Thyroid gland (tissue), 4 donors: ENCODE measurements around the gene C4orf50. TPM values are rescaled to one million over a fixed set of nuclear protein-coding genes. Genes with fewer than 3 reads are reported as not detected.

Experiments used
- DNase-seq, 2 donors: peaks; one replicate each; pipeline ENCODE4 v3.0.0-alpha.2; 2019
- H3K27ac ChIP-seq, 3 donors: fragments of 200-600 bp; sonication (generic); 1 replicate in 2 of 3; 2 replicates in 1 of 3; pipeline ENCODE4 v1.5.1; 2016 to 2019; ENCODE audit warnings: mild to moderate bottlenecking in 1 of 3, moderate library complexity in 1 of 3
- H3K27me3 ChIP-seq: fragments of 200-600 bp; sonication (generic); one replicate; pipeline ENCODE4 v1.5.1; 2019
- H3K36me3 ChIP-seq, 2 donors: fragments of 200-600 bp; sonication (generic); one replicate each; pipeline ENCODE4 v1.5.1; 2016 to 2019
- H3K4me1 ChIP-seq, 2 donors: fragments of 200-600 bp; sonication (generic); one replicate each; pipeline ENCODE4 v1.5.1; 2017 to 2019
- H3K4me3 ChIP-seq, 3 donors: fragments of 200-600 bp; sonication (generic); replicated peaks in 1 of 3; 1 replicate in 2 of 3; 2 replicates in 1 of 3; pipeline ENCODE4 v1.5.1; 2016; ENCODE audit warnings: mild to moderate bottlenecking in 1 of 3
- H3K9me3 ChIP-seq: fragments of 200-600 bp; sonication (generic); one replicate; pipeline ENCODE4 v1.5.1; 2017
- POLR2A ChIP-seq, 2 donors: fragments of 450-650 bp; IDR thresholded peaks; one replicate each; pipeline ENCODE4 v1.6.1; 2017; ENCODE audit warnings: antibody characterized with exemption in 2 of 2, mild to moderate bottlenecking in 2 of 2, moderate library complexity in 1 of 2
- WGBS, 2 donors: methylation state at CpG; one replicate each; pipeline ENCODE4 v1.1.5; 2017; 5-methylcytosine and 5-hydroxymethylcytosine counted together
- intact Hi-C: fragments of 100-400 bp; cut with DNase I; formaldehyde crosslinking; loops from one replicate; pipeline ENCODE4 v1.15.1; 2023
- total RNA-seq, 4 donors: library from RNA; depleted of rRNA; stranded (reverse); fragments of >200 nt; gene quantifications; one replicate each; pipeline ENCODE4 v1.2.3, GENCODE V29; 2016
- TF ChIP-seq, protein P1 (sequence below), 6 experiments: fragments of 200-600 bp in 3 of 6; fragments of 450-650 bp in 3 of 6; sonication (generic) in 3 of 6; IDR thresholded peaks; one replicate each; pipeline ENCODE4 v1.5.1; 2016 to 2019; ENCODE audit warnings: antibody characterized with exemption in 6 of 6, mild to moderate bottlenecking in 2 of 6, inconsistent platforms in 1 of 6, moderate library complexity in 1 of 6

C4orf50 gene
- total RNA-seq, 4 donors from 2014 or later: 0.11 to 0.15 (median 0.13) TPM; not detected in 1

DNA sequence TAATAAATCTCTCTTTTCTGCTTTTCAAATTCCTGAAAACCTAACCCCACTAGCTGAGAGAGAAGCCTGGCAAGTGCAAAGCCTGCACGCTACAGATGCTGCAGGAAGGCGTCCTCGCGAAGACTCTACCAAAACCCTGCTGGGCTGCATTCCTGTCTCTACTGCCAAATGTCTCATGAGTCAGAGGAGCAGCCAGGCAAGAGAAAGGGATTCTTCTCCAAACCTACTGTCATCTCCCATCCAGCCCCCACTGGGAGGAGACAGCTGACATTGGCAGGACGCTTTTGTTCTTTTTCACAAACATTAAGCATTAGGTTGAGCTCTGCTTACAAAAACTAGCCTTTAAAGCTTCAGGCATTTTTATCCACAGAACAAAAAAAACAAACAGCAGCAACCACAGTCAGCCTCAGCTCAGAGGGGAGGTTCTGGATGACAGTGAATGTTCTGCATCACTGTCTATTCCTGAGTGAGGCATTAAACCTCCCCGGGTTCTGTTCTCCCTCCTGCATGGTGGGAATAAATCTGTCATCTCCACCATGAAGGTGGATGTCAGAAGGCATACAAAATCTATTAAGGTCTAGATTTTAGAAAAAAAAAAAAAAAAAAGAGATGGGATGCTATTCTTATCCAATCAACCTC is 143.3 kb downstream of the C4orf50 start:
- WGBS, 2 donors: 34 to 38% methylated on average over 6 of the region's 6 CpGs
- no peak overlapping the region for H3K27ac ChIP-seq
- H3K4me1 ChIP-seq: no peaks in the 10 kb centered on the region
- H3K4me3 ChIP-seq: no peak overlapping the region
- no peaks in the 10 kb centered on the region for H3K27me3 ChIP-seq
- DNase-seq: no peak
- TF ChIP-seq POLR2A (IDR thresholded peaks at IDR 0.05): no peak
- TF ChIP-seq, protein P1, sequence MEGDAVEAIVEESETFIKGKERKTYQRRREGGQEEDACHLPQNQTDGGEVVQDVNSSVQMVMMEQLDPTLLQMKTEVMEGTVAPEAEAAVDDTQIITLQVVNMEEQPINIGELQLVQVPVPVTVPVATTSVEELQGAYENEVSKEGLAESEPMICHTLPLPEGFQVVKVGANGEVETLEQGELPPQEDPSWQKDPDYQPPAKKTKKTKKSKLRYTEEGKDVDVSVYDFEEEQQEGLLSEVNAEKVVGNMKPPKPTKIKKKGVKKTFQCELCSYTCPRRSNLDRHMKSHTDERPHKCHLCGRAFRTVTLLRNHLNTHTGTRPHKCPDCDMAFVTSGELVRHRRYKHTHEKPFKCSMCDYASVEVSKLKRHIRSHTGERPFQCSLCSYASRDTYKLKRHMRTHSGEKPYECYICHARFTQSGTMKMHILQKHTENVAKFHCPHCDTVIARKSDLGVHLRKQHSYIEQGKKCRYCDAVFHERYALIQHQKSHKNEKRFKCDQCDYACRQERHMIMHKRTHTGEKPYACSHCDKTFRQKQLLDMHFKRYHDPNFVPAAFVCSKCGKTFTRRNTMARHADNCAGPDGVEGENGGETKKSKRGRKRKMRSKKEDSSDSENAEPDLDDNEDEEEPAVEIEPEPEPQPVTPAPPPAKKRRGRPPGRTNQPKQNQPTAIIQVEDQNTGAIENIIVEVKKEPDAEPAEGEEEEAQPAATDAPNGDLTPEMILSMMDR (IDR thresholded peaks at IDR 0.05): no peak
- no peaks in the 10 kb centered on the region for H3K36me3 ChIP-seq
- H3K9me3 ChIP-seq: no peaks in the 10 kb centered on the region
- intact Hi-C loops: no loop called here

- TF ChIP-seq, protein P1 (IDR thresholded peaks at IDR 0.05): no peak
- TF ChIP-seq POLR2A (IDR thresholded peaks at IDR 0.05): no peak
- Histone ChIP-seq H3K36me3 (no peaks in the 10 kb centered on the region), H3K27ac (no peak overlapping the region), H3K4me1 (no peaks in the 10 kb centered on the region), H3K27me3 (no peaks in the 10 kb centered on the region), H3K9me3 (no peaks in the 10 kb centered on the region), H3K4me3 (no peak overlapping the region)
- DNase-seq: no peak
- intact Hi-C loops: no loop called here
- 76 to 84% methylated on average over 12 to 13 of the region's 13 CpGs for WGBS, 2 donors
Observed at GRCh38 chr4:5870701-5871100, 147.5 kb downstream of the C4orf50 start.

GRCh38 chr4:5869966-5870619 is 148.1 kb downstream of the C4orf50 start:
- no peaks in the 10 kb centered on the region for H3K36me3 ChIP-seq
- TF ChIP-seq POLR2A (IDR thresholded peaks at IDR 0.05): no peak
- TF ChIP-seq, protein P1 (IDR thresholded peaks at IDR 0.05): no peak
- 85 to 91% methylated on average over 14 of the region's 14 CpGs for WGBS, 2 donors

DNA sequence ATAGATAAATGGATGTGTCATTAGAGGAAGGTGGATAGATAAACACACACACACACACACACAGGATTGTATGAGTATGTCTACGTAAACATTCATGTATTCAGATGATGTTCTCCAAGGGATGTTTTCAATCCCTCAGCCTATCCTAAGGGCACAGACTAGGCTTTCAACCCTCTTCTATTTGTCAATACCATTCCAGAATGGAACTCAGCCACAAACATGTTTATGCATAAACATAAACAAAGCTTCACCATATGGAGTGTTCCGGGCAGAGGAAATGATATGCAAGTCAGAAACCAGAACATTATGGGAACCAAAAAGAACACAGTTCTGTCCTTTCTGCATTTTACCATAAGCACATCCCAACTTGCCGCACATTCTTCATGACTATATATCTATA is 150.4 kb downstream of the C4orf50 start:
- DNase-seq: no peak
- intact Hi-C loops: no loop called here
- WGBS, 2 donors: 95 to 99% methylated on average over 3 of the region's 3 CpGs
- H3K4me3 ChIP-seq: no peak overlapping the region
- no peaks in the 10 kb centered on the region for H3K9me3 ChIP-seq
- H3K36me3 ChIP-seq: no peaks in the 10 kb centered on the region
- H3K27ac ChIP-seq: no peak overlapping the region
- H3K4me1 ChIP-seq: no peaks in the 10 kb centered on the region
- H3K27me3 ChIP-seq: no peaks in the 10 kb centered on the region
- TF ChIP-seq POLR2A (IDR thresholded peaks at IDR 0.05): no peak
- TF ChIP-seq, protein P1 (IDR thresholded peaks at IDR 0.05): no peak

More at GRCh38 chr4:5869966-5870619, 148.1 kb downstream of the C4orf50 start:
- no peaks in the 10 kb centered on the region for H3K27me3 ChIP-seq
- no peak overlapping the region for H3K27ac ChIP-seq
- no peak overlapping the region for H3K4me3 ChIP-seq
- intact Hi-C loops: no loop called here
- H3K4me1 ChIP-seq: no peaks in the 10 kb centered on the region
- DNase-seq: no peak
- no peaks in the 10 kb centered on the region for H3K9me3 ChIP-seq
